Colonic mucosa (tissue), 4 donors: ENCODE measurements around the gene PGM5. TPM values are rescaled to one million over a fixed set of nuclear protein-coding genes. Genes with fewer than 3 reads are reported as not detected.
"Not testable (repeated sequence)": the region's sequence is repeated elsewhere in the genome, so short reads cannot be mapped to it uniquely, and the experiment has no call there.

Experiments
- DNase-seq: peaks from one replicate; pipeline ENCODE4 v3.0.0-alpha.2; 2020
- H3K27ac ChIP-seq: fragments of 200-600 bp; one replicate; pipeline ENCODE4 v1.8.0; 2021
- H3K27me3 ChIP-seq: fragments of 200-600 bp; one replicate; pipeline ENCODE4 v1.8.0; 2021
- H3K36me3 ChIP-seq: fragments of 200-600 bp; one replicate; pipeline ENCODE4 v1.8.0; 2021
- H3K4me1 ChIP-seq: fragments of 200-600 bp; one replicate; pipeline ENCODE4 v1.8.0; 2021; ENCODE audit warnings: mild to moderate bottlenecking
- H3K4me3 ChIP-seq: fragments of 200-600 bp; one replicate; pipeline ENCODE4 v1.8.0; 2021
- H3K9ac ChIP-seq, 2 donors: one replicate each; pipeline ENCODE4 v1.7.0; 2013; ENCODE audit warnings: control low read depth in 2 of 2, low read depth in 2 of 2, low read length in 2 of 2
- H3K9me3 ChIP-seq: fragments of 200-600 bp; one replicate; pipeline ENCODE4 v1.8.0; 2021
- intact Hi-C: fragments of 100-400 bp; cut with DNase I; formaldehyde crosslinking; loops from one replicate; pipeline ENCODE4 v1.14.1; 2022
- total RNA-seq, 2 donors: library from RNA; stranded (reverse); fragmentation: NEBNext Ultra II Directional in 1 of 2; extraction: Animal tissue kit (Norgen Biotek cat#: 25700) in 1 of 2; gene quantifications; one replicate each; pipeline ENCODE4 v1.2.1, GENCODE V29; 2021
- donor health status: healthy.
- donor health status: DM: no; HTN: no; CAD: no.
- donor health status: DM: no; HTN: no; CAD: no.

The PGM5 gene
- total RNA-seq = 10 to 100 TPM in 1 of 2 donors, 1 to 10 TPM in 1; 7.7 to 48.6 TPM

- DNase-seq = peak; percentile 46
- H3K9ac ChIP-seq, H3K4me1 ChIP-seq, H3K36me3 ChIP-seq, H3K9me3 ChIP-seq, H3K27ac ChIP-seq, H3K27me3 ChIP-seq: not testable (repeated sequence)
- intact Hi-C loops = loop anchor here (10.0 kb wide), 1 partner anchor 148 kb away; no protein-coding TSS in a partner anchor
- peak within 1 kb of the TSS; percentile 43 for H3K4me3 ChIP-seq
These were observed at the start of gene PGM5 for GRCh38 chr9:68356380-68357118. TSS of gene PGM5 (plus strand) at chr9:68356611. CDS start at chr9:68357128, 517 bp downstream.

GRCh38 chr9:68307127-68307526, 49.3 kb upstream of the PGM5 start:
- H3K4me3 ChIP-seq, H3K27me3 ChIP-seq, intact Hi-C loops: not testable (repeated sequence)

GRCh38 chr9:68307654-68308053, 48.8 kb upstream of the PGM5 start:
- H3K36me3 ChIP-seq, DNase-seq, H3K9ac ChIP-seq: not testable (repeated sequence)

More at GRCh38 chr9:68307127-68307526, 49.3 kb upstream of the PGM5 start:
- DNase-seq, H3K36me3 ChIP-seq, H3K9me3 ChIP-seq, H3K4me1 ChIP-seq, H3K9ac ChIP-seq, H3K27ac ChIP-seq: not testable (repeated sequence)

GRCh38 chr9:68311208-68311607, 45.2 kb upstream of the PGM5 start:
- intact Hi-C loops, DNase-seq: not testable (repeated sequence)

More at GRCh38 chr9:68307654-68308053, 48.8 kb upstream of the PGM5 start:
- H3K4me3 ChIP-seq, intact Hi-C loops, H3K27ac ChIP-seq, H3K9me3 ChIP-seq, H3K27me3 ChIP-seq, H3K4me1 ChIP-seq: not testable (repeated sequence)

GRCh38 chr9:68318209-68318608, 38.2 kb upstream of the PGM5 start:
- H3K36me3 ChIP-seq, intact Hi-C loops, H3K4me1 ChIP-seq, H3K4me3 ChIP-seq, H3K27me3 ChIP-seq, H3K27ac ChIP-seq, H3K9ac ChIP-seq, H3K9me3 ChIP-seq, DNase-seq: not testable (repeated sequence)

More at GRCh38 chr9:68311208-68311607, 45.2 kb upstream of the PGM5 start:
- H3K4me3 ChIP-seq, H3K9ac ChIP-seq, H3K9me3 ChIP-seq, H3K36me3 ChIP-seq, H3K4me1 ChIP-seq, H3K27me3 ChIP-seq, H3K27ac ChIP-seq: not testable (repeated sequence)

GRCh38 chr9:68323749-68324148, 32.7 kb upstream of the PGM5 start:
- H3K9me3 ChIP-seq, H3K27ac ChIP-seq, H3K9ac ChIP-seq, H3K36me3 ChIP-seq, H3K4me3 ChIP-seq, H3K4me1 ChIP-seq, intact Hi-C loops, DNase-seq, H3K27me3 ChIP-seq: not testable (repeated sequence)

GRCh38 chr9:68324518-68324917, 31.9 kb upstream of the PGM5 start:
- H3K36me3 ChIP-seq = not testable (repeated sequence)

GRCh38 chr9:68329106-68329505, 27.3 kb upstream of the PGM5 start:
- H3K4me1 ChIP-seq, H3K36me3 ChIP-seq, H3K9ac ChIP-seq, H3K9me3 ChIP-seq, H3K27ac ChIP-seq, DNase-seq, H3K4me3 ChIP-seq, H3K27me3 ChIP-seq, intact Hi-C loops: not testable (repeated sequence)

More at GRCh38 chr9:68324518-68324917, 31.9 kb upstream of the PGM5 start:
- H3K27me3 ChIP-seq, H3K4me1 ChIP-seq, H3K9ac ChIP-seq, DNase-seq, H3K4me3 ChIP-seq, intact Hi-C loops, H3K9me3 ChIP-seq, H3K27ac ChIP-seq: not testable (repeated sequence)

GRCh38 chr9:68330531-68331173, 25.8 kb upstream of the PGM5 start:
- intact Hi-C loops, DNase-seq: not testable (repeated sequence)

GRCh38 chr9:68332122-68332521, 24.3 kb upstream of the PGM5 start:
- H3K36me3 ChIP-seq, intact Hi-C loops, H3K9me3 ChIP-seq, H3K27me3 ChIP-seq, H3K4me3 ChIP-seq, H3K4me1 ChIP-seq, DNase-seq, H3K9ac ChIP-seq, H3K27ac ChIP-seq: not testable (repeated sequence)

More at GRCh38 chr9:68330531-68331173, 25.8 kb upstream of the PGM5 start:
- H3K9ac ChIP-seq, H3K4me3 ChIP-seq, H3K27me3 ChIP-seq, H3K4me1 ChIP-seq, H3K36me3 ChIP-seq, H3K9me3 ChIP-seq, H3K27ac ChIP-seq: not testable (repeated sequence)

- H3K4me1 ChIP-seq, H3K27me3 ChIP-seq, DNase-seq, H3K27ac ChIP-seq, H3K9me3 ChIP-seq, intact Hi-C loops, H3K9ac ChIP-seq, H3K4me3 ChIP-seq, H3K36me3 ChIP-seq: not testable (repeated sequence)
These were observed 20.5 kb upstream of the PGM5 start for GRCh38 chr9:68335935-68336334.

GRCh38 chr9:68336639-68337339, 19.6 kb upstream of the PGM5 start:
- H3K27me3 ChIP-seq, H3K27ac ChIP-seq, H3K4me1 ChIP-seq, H3K9me3 ChIP-seq, DNase-seq, intact Hi-C loops, H3K9ac ChIP-seq, H3K4me3 ChIP-seq, H3K36me3 ChIP-seq: not testable (repeated sequence)

- H3K9me3 ChIP-seq, H3K9ac ChIP-seq, H3K4me3 ChIP-seq, DNase-seq, H3K27ac ChIP-seq, H3K36me3 ChIP-seq, H3K4me1 ChIP-seq, H3K27me3 ChIP-seq, intact Hi-C loops: not testable (repeated sequence)
These were observed 18.4 kb upstream of the PGM5 start for GRCh38 chr9:68338000-68338399.
